GM23338 (cell line): ENCODE measurements around the gene CCDC167. TPM values are rescaled to one million over a fixed set of nuclear protein-coding genes. Genes with fewer than 3 reads are reported as not detected.

Experiments
- ATAC-seq: fragments of 200-7000 bp; cut with Tn5 transposase; 3 replicates; pipeline ENCODE4 v1.9.1; 2020
- DNase-seq: peaks from one replicate; pipeline ENCODE4 v3.0.0-alpha.2; 2015; ENCODE audit warnings: low spot score
- H2AFZ ChIP-seq: fragments of 200-600 bp; sonication (generic); 2 replicates; pipeline ENCODE4 v1.8.0; 2016; ENCODE audit warnings: antibody characterized with exemption, mild to moderate bottlenecking, moderate library complexity
- H3F3A ChIP-seq: fragments of 200-600 bp; sonication (generic); replicated peaks from 2 replicates; pipeline ENCODE4 v1.8.0; 2017; ENCODE audit warnings: antibody characterized with exemption, mixed run types, low read depth
- H3K27ac ChIP-seq: fragments of 200-600 bp; sonication (generic); 2 replicates; pipeline ENCODE4 v1.6.1; 2016; ENCODE audit warnings: low read depth
- H3K27me3 ChIP-seq: fragments of 200-600 bp; sonication (generic); 2 replicates; pipeline ENCODE4 v1.8.0; 2016; ENCODE audit warnings: mild to moderate bottlenecking, mixed run types, moderate library complexity; ENCODE audit not compliant: insufficient read depth
- H3K36me3 ChIP-seq: fragments of 200-600 bp; sonication (generic); 2 replicates; pipeline ENCODE4 v1.8.0; 2016; ENCODE audit warnings: mild to moderate bottlenecking; ENCODE audit not compliant: insufficient read depth
- H3K4me1 ChIP-seq: fragments of 200-600 bp; sonication (generic); 2 replicates; pipeline ENCODE4 v1.8.0; 2016; ENCODE audit warnings: mild to moderate bottlenecking, moderate library complexity; ENCODE audit not compliant: insufficient read depth
- H3K4me2 ChIP-seq: fragments of 200-600 bp; sonication (generic); 2 replicates; pipeline ENCODE4 v1.7.1; 2017; ENCODE audit warnings: mixed run types
- H3K4me3 ChIP-seq: fragments of 200-600 bp; sonication (generic); 2 replicates; pipeline ENCODE4 v1.6.1; 2016; ENCODE audit warnings: mixed run types
- H3K79me2 ChIP-seq: fragments of 200-600 bp; sonication (generic); replicated peaks from 2 replicates; pipeline ENCODE4 v1.8.0; 2017; ENCODE audit warnings: mild to moderate bottlenecking; ENCODE audit not compliant: insufficient read depth
- H3K9me2 ChIP-seq: fragments of 200-600 bp; sonication (generic); 2 replicates; pipeline ENCODE4 v1.8.0; 2017; ENCODE audit not compliant: insufficient read depth
- H4K20me1 ChIP-seq: fragments of 200-600 bp; sonication (generic); replicated peaks from 2 replicates; pipeline ENCODE4 v1.8.0; 2017; ENCODE audit warnings: mild to moderate bottlenecking; ENCODE audit not compliant: insufficient read depth
- H3K27ac Mint-ChIP-seq: 2 replicates; pipeline ENCODE4 v1.8.0; 2020; ENCODE audit warnings: inconsistent platforms, mild to moderate bottlenecking, moderate library complexity, mixed read lengths
- H3K27me3 Mint-ChIP-seq: 3 replicates; pipeline ENCODE4 v1.8.0; 2022; ENCODE audit warnings: low read depth, mild to moderate bottlenecking, moderate library complexity, mixed read lengths, inconsistent platforms; ENCODE audit not compliant: insufficient read depth, poor library complexity
- H3K36me3 Mint-ChIP-seq: 3 replicates; pipeline ENCODE4 v1.8.0; 2021; ENCODE audit warnings: low read depth, mild to moderate bottlenecking, inconsistent platforms, moderate library complexity, mixed read lengths
- H3K4me1 Mint-ChIP-seq: 3 replicates; pipeline ENCODE4 v1.8.0; 2020; ENCODE audit warnings: mild to moderate bottlenecking, inconsistent platforms, mixed read lengths
- H3K4me3 Mint-ChIP-seq: 3 replicates; pipeline ENCODE4 v1.8.0; 2021; ENCODE audit warnings: moderate library complexity, mild to moderate bottlenecking, inconsistent platforms, mixed read lengths
- H3K9me3 Mint-ChIP-seq: 3 replicates; pipeline ENCODE4 v1.8.0; 2020; ENCODE audit warnings: moderate library complexity, mild to moderate bottlenecking, inconsistent platforms, mixed read lengths
- CREB1 ChIP-seq: fragments of 250-450 bp; sonication (Bioruptor Pico); IDR thresholded peaks from 2 replicates; pipeline ENCODE4 v1.5.0; 2020; ENCODE audit warnings: low read depth, mild to moderate bottlenecking, moderate library complexity
- ETS1 ChIP-seq: IDR thresholded peaks from 2 replicates; pipeline ENCODE4 v1.6.1; 2016; ENCODE audit warnings: antibody characterized with exemption
- EZH2 ChIP-seq: fragments of 200-600 bp; sonication (generic); IDR thresholded peaks from one replicate; pipeline ENCODE4 v1.8.0; 2017; ENCODE audit warnings: antibody characterized with exemption, mild to moderate bottlenecking, low read depth; ENCODE audit not compliant: unreplicated experiment
- EZH2phosphoT487 ChIP-seq: fragments of 200-600 bp; sonication (generic); IDR thresholded peaks from one replicate; pipeline ENCODE4 v1.8.1; 2018; ENCODE audit warnings: antibody characterized with exemption; ENCODE audit not compliant: unreplicated experiment
- JUNB ChIP-seq: IDR thresholded peaks from one replicate; pipeline ENCODE4 v1.6.1; 2016; ENCODE audit warnings: antibody characterized with exemption; ENCODE audit not compliant: unreplicated experiment
- NANOG ChIP-seq: IDR thresholded peaks from 2 replicates; pipeline ENCODE4 v1.6.1; 2016; ENCODE audit warnings: antibody characterized with exemption, borderline replicate concordance
- POLR2AphosphoS5 ChIP-seq: IDR thresholded peaks from 2 replicates; pipeline ENCODE4 v1.6.1; 2016; ENCODE audit warnings: antibody characterized with exemption, low read depth
- STAT1 ChIP-seq: IDR thresholded peaks from one replicate; pipeline ENCODE4 v1.6.1; 2016; ENCODE audit warnings: antibody characterized with exemption; ENCODE audit not compliant: unreplicated experiment
- ZNF114 ChIP-seq: fragments of 250-450 bp; sonication (Bioruptor Pico); IDR thresholded peaks from 2 replicates; pipeline ENCODE4 v1.5.0; 2020; ENCODE audit warnings: mild to moderate bottlenecking, moderate library complexity
- ZNF331 ChIP-seq: fragments of 250-450 bp; sonication (Bioruptor Pico); IDR thresholded peaks from 2 replicates; pipeline ENCODE4 v1.5.0; 2020; ENCODE audit warnings: low read depth, mild to moderate bottlenecking, moderate library complexity
- ZNF462 ChIP-seq: fragments of 250-450 bp; sonication (Bioruptor Pico); IDR thresholded peaks from 2 replicates; pipeline ENCODE4 v1.5.0; 2020; ENCODE audit warnings: mild to moderate bottlenecking, moderate library complexity
- polyA plus RNA-seq: library from polyadenylated mRNA; unstranded; fragments of >200 nt; fragmentation: Nextera tagmentation; extraction: Ambion mirVana; gene quantifications from 2 replicates; pipeline ENCODE4 v1.2.1, GENCODE V29; 2016
- total RNA-seq: library from RNA; depleted of rRNA; stranded (reverse); fragments of >200 nt; shearing (Covaris generic); gene quantifications from 2 replicates; pipeline ENCODE4 v1.2.3, GENCODE V29; 2014
- TF ChIP-seq, protein P1 (sequence below), 2 experiments: fragments of 200-600 bp in 1 of 2; sonication (generic) in 1 of 2; conservative IDR thresholded peaks; 2 replicates each; pipeline versions ENCODE4 v1.5.1 to v1.6.1; 2016 to 2017; ENCODE audit warnings: antibody characterized with exemption in 2 of 2, low read depth in 2 of 2, mild to moderate bottlenecking in 2 of 2, moderate library complexity in 1 of 2
- TF ChIP-seq, protein P2 (sequence below): IDR thresholded peaks from one replicate; pipeline ENCODE4 v1.6.1; 2018; ENCODE audit warnings: antibody characterized with exemption; ENCODE audit not compliant: unreplicated experiment

Gene CCDC167
- total and polyA plus RNA-seq, 2 experiments from 2014 or later: 17.6 to 21.4 TPM

GRCh38 chr6:37477656-37478435, 21.8 kb downstream of the CCDC167 start:
- Mint-ChIP-seq H3K36me3 (peaks cover 36% of the 10 kb centered on the region), H3K4me1 (peaks cover 19% of the 10 kb centered on the region), H3K4me3 (no peak overlapping the region; the same call in 2 of the 3 replicates), H3K9me3 (no peaks in the 10 kb centered on the region), H3K27me3 (peaks cover 9% of the 10 kb centered on the region), H3K27ac (no peak overlapping the region)
- no peak overlapping the region for H3K27ac ChIP-seq
- H2AFZ ChIP-seq: no peak overlapping the region
- H3K4me2 ChIP-seq: no peak overlapping the region
- TF ChIP-seq EZH2 (no peak), JUNB (no peak), EZH2phosphoT487 (no peak), STAT1 (no peak), CREB1 (no peak), ZNF462 (CRISPR knock-in tag) (no peak), NANOG (no peak), POLR2AphosphoS5 (no peak), ZNF114 (CRISPR knock-in tag) (no peak), ETS1 (no peak), ZNF331 (CRISPR knock-in tag) (no peak)
- TF ChIP-seq, protein P1, sequence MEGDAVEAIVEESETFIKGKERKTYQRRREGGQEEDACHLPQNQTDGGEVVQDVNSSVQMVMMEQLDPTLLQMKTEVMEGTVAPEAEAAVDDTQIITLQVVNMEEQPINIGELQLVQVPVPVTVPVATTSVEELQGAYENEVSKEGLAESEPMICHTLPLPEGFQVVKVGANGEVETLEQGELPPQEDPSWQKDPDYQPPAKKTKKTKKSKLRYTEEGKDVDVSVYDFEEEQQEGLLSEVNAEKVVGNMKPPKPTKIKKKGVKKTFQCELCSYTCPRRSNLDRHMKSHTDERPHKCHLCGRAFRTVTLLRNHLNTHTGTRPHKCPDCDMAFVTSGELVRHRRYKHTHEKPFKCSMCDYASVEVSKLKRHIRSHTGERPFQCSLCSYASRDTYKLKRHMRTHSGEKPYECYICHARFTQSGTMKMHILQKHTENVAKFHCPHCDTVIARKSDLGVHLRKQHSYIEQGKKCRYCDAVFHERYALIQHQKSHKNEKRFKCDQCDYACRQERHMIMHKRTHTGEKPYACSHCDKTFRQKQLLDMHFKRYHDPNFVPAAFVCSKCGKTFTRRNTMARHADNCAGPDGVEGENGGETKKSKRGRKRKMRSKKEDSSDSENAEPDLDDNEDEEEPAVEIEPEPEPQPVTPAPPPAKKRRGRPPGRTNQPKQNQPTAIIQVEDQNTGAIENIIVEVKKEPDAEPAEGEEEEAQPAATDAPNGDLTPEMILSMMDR (conservative IDR thresholded peaks at IDR 0.05; ENCODE audit: low read depth in 2 of 2): no peak
- TF ChIP-seq, protein P2, sequence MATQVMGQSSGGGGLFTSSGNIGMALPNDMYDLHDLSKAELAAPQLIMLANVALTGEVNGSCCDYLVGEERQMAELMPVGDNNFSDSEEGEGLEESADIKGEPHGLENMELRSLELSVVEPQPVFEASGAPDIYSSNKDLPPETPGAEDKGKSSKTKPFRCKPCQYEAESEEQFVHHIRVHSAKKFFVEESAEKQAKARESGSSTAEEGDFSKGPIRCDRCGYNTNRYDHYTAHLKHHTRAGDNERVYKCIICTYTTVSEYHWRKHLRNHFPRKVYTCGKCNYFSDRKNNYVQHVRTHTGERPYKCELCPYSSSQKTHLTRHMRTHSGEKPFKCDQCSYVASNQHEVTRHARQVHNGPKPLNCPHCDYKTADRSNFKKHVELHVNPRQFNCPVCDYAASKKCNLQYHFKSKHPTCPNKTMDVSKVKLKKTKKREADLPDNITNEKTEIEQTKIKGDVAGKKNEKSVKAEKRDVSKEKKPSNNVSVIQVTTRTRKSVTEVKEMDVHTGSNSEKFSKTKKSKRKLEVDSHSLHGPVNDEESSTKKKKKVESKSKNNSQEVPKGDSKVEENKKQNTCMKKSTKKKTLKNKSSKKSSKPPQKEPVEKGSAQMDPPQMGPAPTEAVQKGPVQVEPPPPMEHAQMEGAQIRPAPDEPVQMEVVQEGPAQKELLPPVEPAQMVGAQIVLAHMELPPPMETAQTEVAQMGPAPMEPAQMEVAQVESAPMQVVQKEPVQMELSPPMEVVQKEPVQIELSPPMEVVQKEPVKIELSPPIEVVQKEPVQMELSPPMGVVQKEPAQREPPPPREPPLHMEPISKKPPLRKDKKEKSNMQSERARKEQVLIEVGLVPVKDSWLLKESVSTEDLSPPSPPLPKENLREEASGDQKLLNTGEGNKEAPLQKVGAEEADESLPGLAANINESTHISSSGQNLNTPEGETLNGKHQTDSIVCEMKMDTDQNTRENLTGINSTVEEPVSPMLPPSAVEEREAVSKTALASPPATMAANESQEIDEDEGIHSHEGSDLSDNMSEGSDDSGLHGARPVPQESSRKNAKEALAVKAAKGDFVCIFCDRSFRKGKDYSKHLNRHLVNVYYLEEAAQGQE: no peak
- ATAC-seq (no peak), DNase-seq (no peak)
- H3K36me3 ChIP-seq: 0 out of 2 replicates have a peak, but pooled peaks cover 3% of the 10 kb centered on the region
- no peaks in the 10 kb centered on the region for H3K79me2 ChIP-seq
- no peaks in the 10 kb centered on the region for H3K9me2 ChIP-seq
- H3K27me3 ChIP-seq: no peaks in the 10 kb centered on the region
- peaks cover 17% of the 10 kb centered on the region for H3K4me1 ChIP-seq
- peaks cover under 1% of the 10 kb centered on the region; the same call in 1 of the 2 replicates for H4K20me1 ChIP-seq
- H3F3A ChIP-seq: 0 out of 2 replicates have a peak, but pooled peaks cover 6% of the 10 kb centered on the region
- H3K4me3 ChIP-seq: no peak overlapping the region
